Measurements from ENCODE around the gene KNCN.

KNCN gene

GRCh38 chr1:46539972-46540371 lies 11.5 kb downstream of the KNCN start:
- DNase-seq, result no peak

DNA sequence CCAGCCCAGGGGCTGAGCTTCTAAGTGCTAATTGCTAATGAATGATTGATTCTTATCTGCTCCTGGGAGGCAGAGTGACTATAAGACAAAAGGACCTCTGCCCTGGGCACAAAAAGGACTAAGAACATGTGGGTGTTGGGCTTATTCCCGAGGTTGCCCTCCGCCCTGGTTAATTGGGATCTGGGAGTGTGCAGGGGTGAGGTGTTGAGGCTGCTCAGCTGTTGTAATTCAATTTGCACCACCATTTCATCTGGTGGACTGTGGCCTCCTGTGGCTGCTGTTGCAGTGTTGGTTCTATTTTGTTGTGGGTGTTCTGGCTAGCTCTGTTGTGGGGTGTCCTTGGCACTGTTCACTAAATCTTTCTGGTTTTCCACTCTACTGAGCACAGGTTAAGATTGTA lies 13.3 kb downstream of the KNCN start:
- no peak for DNase-seq

- no peak for DNase-seq
Observed at GRCh38 chr1:46537651-46538050, 13.8 kb downstream of the KNCN start.

GRCh38 chr1:46536527-46536926 lies 14.9 kb downstream of the KNCN start:
- DNase-seq, result no peak

GRCh38 chr1:46535063-46535462 lies 16.4 kb downstream of the KNCN start:
- DNase-seq, result peak; percentile 40 to 54

- peak; percentile 54 to 70 for DNase-seq
Observed at GRCh38 chr1:46533179-46533864, 18.1 kb downstream of the KNCN start.

GRCh38 chr1:46532498-46533178 lies 18.8 kb downstream of the KNCN start:
- peak; percentile 79 to 82 for DNase-seq

GRCh38 chr1:46532095-46532494 lies 19.4 kb downstream of the KNCN start:
- peak; percentile 32 to 41 for DNase-seq

DNA sequence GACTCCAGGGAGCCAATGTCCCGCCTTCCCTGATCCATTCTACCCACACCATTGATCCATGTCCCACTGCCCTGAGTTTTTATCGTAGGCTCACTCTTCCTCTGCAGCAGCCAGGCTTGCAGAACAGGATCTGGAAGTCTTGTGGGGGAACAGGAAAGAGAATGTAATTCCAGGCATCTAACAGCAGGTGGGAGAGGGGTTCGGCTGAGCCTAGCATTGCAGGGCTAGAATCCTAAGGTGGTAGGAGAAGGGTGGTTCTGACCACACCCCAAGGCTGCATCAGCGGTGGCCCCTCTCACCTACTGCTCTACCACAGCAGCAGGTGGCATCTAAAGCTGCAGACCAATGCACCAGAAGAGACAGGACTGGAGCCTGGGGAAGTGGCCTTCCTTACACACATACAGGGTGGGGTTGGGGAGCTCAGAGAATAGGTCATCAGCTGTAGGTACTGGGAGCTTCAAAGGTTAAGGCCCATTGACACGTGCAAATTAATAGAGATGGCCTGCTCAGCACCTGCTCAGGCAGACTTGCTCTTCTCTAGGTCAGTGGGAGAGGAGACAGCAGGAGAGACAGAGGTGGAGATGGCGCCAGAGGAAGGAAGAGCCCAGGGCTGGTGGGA lies 20.5 kb downstream of the KNCN start:
- DNase-seq, result no peak

GRCh38 chr1:46530311-46530710 lies 21.1 kb downstream of the KNCN start:
- no peak for DNase-seq

- DNase-seq, result no peak
Observed at GRCh38 chr1:46529031-46529630, 22.3 kb downstream of the KNCN start.

- DNase-seq, result no peak
Observed at GRCh38 chr1:46528297-46528955, 23.0 kb downstream of the KNCN start.

DNA sequence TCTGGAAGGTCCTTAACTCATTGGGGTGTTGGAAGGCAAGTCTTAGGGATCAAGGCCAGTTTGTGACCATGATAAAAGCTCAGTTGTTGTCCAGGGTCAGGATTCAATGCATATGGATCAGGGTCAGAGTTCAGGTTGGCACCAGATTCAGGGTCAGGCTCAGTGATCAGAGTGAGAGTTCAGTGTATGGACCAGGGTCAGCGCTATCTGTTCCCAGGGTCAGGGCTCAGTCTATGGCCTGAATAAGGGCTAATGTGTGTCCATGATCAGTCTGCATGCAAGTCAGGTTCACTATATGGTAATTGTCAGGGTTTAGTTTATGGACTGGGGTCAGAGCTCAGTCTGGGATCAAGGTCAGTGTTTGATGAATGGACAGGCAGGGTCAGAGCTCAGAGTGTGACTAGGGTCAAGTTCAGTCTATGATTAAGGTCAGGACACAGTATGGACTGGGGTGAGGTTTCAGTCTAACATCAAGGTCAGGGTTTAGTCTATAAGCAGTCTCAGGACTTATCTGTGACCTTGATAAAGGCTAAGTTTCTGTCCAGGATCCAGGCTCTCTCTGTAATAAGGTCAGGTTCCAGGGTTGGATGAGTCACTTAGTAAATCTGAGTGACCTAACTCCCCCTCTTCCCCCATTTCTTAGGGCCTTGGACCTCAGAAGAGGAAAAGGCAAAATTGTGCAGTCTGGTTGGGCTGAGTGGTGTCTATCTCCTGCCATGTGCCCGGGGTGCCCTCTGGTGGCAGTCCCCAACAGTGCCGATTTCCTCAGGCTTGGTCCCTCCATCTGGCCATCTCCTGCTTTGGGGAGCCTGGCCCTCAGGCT lies 23.8 kb downstream of the KNCN start:
- peak; percentile 87 to 89 for DNase-seq

GRCh38 chr1:46526691-46527291 lies 24.7 kb downstream of the KNCN start:
- DNase-seq, result no peak

GRCh38 chr1:46526013-46526690 lies 25.3 kb downstream of the KNCN start:
- no peak for DNase-seq

- DNase-seq, result no peak
Observed at GRCh38 chr1:46525253-46525983, 26.0 kb downstream of the KNCN start.

- no peak for DNase-seq
Observed at GRCh38 chr1:46524843-46525242, 26.6 kb downstream of the KNCN start.

GRCh38 chr1:46523496-46524353 lies 27.7 kb downstream of the KNCN start:
- no peak for DNase-seq

DNA sequence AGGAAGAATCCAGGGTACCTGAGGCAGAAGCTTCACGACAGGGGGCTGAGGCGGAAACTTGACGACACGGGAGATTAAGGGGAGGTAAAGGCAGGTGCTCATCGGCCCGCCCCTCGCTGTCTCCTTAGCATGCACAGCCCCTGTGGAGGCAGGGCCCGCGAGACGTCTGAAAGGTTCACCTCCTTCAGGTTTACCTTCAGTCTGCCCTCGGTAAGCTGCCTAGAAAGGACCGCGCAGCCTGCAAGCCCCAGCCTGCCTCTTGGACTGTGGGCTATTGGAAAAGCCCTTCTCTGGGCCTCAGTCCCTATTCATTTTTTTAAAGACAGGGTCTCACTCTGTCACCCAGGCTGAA lies 28.5 kb downstream of the KNCN start:
- no peak for DNase-seq
